BE2C (cell line): ENCODE measurements around the gene TNP1.

Experiments
- DNase-seq: peaks from one replicate; pipeline ENCODE4 v3.0.0-alpha.2; 2020
- H3K27me3 ChIP-seq: fragments of 250-450 bp; sonication (Bioruptor Pico); 2 replicates; pipeline ENCODE4 v1.5.1; 2020; ENCODE audit warnings: mild to moderate bottlenecking
- H3K36me3 ChIP-seq: fragments of 250-450 bp; sonication (Bioruptor Pico); 2 replicates; pipeline ENCODE4 v1.5.1; 2020; ENCODE audit warnings: mild to moderate bottlenecking
- H3K4me1 ChIP-seq: fragments of 250-450 bp; sonication (Bioruptor Pico); 2 replicates; pipeline ENCODE4 v1.5.1; 2020
- H3K4me3 ChIP-seq: 2 replicates; pipeline ENCODE4 v1.5.1; 2011; ENCODE audit warnings: low read depth, low read length
- H3K9me3 ChIP-seq: fragments of 250-450 bp; sonication (Bioruptor Pico); 2 replicates; pipeline ENCODE4 v1.5.1; 2020
- TF ChIP-seq, protein P1 (sequence below): IDR thresholded peaks from 2 replicates; pipeline ENCODE4 v1.5.1; 2012; ENCODE audit warnings: mild to moderate bottlenecking, low read depth, low read length

TNP1 gene

DNA sequence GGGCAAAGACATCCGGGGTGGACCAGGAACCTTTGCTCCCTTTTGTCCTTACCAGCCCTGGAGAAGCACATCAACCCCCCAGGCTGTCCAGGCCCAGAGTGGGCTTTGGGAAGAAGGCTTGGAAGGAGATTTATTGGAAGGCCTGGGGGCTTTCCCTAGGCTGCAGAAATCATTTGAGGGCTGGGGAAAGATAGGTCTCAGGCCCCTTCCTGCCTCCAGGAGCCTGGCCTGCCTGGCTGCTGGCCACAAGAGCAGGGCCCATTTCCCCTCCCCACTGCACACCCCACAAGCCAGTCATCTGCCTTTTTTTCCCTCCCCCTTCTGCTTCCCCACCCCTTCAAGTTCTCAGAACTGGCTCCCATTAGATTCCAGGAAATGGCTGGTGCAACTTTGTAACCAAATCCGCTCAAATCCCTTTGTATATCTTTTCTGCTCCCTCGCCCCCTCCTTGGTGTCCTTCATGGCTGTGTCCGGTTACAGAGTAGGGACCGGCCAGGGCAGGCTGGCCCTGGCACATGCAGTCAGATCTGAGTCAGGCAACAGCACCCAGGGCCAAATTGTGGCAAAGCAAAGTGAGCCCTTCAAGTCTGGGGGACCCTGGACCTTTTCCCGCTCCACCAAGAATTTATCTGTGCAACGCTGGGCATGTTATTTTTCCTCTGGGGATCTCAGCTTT lies 20.8 kb upstream of the TNP1 start:
- Histone ChIP-seq H3K4me1 (peaks cover 5% of the 10 kb centered on the region; the same call in 1 of the 2 replicates), H3K36me3 (no peaks in the 10 kb centered on the region), H3K27me3 (no peaks in the 10 kb centered on the region), H3K4me3 (no peak overlapping the region), H3K9me3 (no peaks in the 10 kb centered on the region)
- TF ChIP-seq, protein P1, sequence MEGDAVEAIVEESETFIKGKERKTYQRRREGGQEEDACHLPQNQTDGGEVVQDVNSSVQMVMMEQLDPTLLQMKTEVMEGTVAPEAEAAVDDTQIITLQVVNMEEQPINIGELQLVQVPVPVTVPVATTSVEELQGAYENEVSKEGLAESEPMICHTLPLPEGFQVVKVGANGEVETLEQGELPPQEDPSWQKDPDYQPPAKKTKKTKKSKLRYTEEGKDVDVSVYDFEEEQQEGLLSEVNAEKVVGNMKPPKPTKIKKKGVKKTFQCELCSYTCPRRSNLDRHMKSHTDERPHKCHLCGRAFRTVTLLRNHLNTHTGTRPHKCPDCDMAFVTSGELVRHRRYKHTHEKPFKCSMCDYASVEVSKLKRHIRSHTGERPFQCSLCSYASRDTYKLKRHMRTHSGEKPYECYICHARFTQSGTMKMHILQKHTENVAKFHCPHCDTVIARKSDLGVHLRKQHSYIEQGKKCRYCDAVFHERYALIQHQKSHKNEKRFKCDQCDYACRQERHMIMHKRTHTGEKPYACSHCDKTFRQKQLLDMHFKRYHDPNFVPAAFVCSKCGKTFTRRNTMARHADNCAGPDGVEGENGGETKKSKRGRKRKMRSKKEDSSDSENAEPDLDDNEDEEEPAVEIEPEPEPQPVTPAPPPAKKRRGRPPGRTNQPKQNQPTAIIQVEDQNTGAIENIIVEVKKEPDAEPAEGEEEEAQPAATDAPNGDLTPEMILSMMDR, result no peak
- no peak for DNase-seq

DNA sequence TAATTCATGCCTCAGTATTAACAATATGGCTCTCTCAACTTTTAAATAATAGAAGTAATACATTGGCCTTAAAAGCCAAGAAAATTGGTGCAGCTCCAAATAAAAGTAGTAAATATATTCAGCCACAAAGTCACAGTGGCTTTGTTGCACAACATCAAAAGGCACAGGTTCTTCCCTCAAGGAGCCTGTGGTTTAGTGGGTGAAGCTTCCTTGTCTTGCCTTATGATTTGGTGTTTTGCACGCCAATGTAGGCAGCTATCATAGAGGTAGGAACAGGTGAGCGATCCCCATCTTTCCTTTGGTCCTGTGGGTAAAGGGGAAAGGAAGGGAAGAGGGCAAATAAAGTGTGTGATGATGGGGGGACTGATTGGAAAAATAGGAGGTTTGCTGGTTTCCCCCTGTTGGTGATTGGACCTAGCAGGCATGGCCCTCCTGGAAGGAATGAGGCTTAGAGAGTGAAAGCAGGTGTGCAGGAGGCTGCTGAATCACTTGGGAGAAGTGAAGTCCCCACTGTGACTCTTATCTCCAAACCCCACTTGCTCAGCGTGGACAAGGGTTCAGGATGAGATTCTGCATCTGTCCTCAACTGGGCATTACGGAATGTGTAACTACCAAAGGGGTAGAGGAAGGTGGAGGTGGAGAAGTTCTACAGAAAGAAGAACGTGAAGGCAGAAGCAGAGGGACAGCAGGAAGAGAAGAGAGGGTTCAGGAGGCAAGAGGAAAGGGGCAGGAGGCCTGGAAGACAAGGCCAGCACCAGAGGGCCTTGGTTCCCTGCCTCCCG lies 20.1 kb upstream of the TNP1 start:
- H3K4me1 ChIP-seq, result peaks cover 5% of the 10 kb centered on the region; the same call in 1 of the 2 replicates
- TF ChIP-seq, protein P1, result no peak
- DNase-seq, result no peak
- no peaks in the 10 kb centered on the region for H3K36me3 ChIP-seq
- H3K27me3 ChIP-seq, result no peaks in the 10 kb centered on the region
- H3K9me3 ChIP-seq, result no peaks in the 10 kb centered on the region
- no peak overlapping the region for H3K4me3 ChIP-seq

DNA sequence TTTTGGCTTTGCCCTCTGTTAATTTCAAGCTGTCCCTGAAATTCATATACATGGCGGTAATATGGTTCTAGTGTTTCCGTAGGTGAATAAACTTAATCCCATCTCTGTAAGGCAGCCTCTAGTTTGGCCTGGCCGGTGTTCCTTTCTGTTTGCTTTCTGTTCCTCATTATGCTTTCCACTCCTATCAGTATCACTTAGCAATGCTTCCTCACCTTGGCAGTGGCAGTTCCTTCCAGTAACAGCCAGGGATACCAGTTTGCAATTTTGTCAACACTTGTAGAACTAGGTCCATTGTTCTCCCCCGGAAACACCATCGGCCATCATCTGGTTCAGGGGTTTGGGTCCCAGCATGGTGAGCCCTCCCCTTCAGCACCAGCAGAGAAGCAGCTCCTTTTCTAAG lies 18.2 kb upstream of the TNP1 start:
- H3K27me3 ChIP-seq, result no peaks in the 10 kb centered on the region
- H3K9me3 ChIP-seq, result no peaks in the 10 kb centered on the region
- no peak for DNase-seq
- TF ChIP-seq, protein P1, result no peak
- peaks cover 3% of the 10 kb centered on the region; the same call in 1 of the 2 replicates for H3K4me1 ChIP-seq
- no peak overlapping the region for H3K4me3 ChIP-seq
- H3K36me3 ChIP-seq, result no peaks in the 10 kb centered on the region

DNA sequence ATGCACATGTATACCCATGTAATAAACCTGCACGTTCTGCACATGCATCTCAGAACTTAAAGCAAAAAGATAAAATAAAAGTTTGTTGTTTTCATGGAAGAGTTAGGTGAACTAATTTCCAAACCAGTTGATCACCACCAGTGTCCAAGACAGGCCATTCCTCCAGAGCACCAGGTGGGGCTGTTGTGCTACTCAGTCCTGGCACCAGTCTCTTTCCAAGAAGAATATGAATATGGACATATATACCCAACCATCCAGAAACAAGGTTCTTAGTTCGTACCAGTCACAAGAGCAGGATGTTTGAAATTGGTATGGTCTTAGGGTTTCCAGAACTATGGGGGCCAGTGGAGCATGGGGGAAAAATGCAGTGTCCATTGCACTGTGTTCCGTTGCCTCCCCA lies 17.2 kb upstream of the TNP1 start:
- Histone ChIP-seq H3K4me3 (no peak overlapping the region), H3K4me1 (no peaks in the 10 kb centered on the region), H3K36me3 (no peaks in the 10 kb centered on the region), H3K9me3 (no peaks in the 10 kb centered on the region), H3K27me3 (no peaks in the 10 kb centered on the region)
- no peak for DNase-seq
- TF ChIP-seq, protein P1, result peak; percentile 51

DNA sequence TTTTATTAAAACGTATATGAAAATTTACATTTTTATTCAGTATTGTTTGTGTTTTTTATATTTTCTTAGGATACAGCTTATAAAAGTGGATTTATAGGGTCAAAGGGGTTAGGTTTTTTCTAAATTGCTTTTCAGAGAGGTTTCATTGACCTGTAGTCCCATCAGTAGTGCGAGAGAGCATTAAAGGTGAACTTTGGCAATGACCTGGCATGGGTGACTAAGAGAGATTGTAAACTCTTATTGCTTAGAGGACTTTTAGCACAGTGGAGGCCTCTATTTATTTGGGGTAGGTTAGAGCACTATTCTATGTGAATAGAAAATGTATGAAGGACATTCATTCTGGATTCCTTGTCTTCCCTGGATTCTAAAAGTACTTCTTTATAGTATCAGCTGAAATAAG lies 16.0 kb upstream of the TNP1 start:
- Histone ChIP-seq H3K36me3 (no peaks in the 10 kb centered on the region), H3K27me3 (no peaks in the 10 kb centered on the region), H3K4me1 (no peaks in the 10 kb centered on the region), H3K9me3 (no peaks in the 10 kb centered on the region), H3K4me3 (no peak overlapping the region)
- TF ChIP-seq, protein P1, result no peak
- no peak for DNase-seq

DNA sequence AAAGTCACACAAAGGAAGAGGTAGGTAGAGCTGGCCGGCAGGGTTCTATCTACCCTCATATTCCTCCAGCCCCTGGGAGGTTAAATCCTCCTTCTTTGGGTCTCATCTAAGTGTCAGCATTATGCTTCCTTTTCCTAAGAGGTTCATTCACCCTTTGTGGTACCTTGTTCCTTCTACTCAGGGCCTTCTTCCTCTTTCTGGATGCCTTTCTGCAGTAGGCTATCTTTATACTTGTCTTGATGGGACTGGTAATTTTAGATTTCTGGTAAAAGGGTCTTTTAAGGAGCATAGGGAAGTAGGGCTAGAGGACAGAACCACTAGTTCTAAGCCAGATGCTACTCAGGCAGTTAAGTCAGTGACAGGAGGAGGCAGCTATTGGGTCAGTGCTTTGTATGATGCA lies 13.7 kb upstream of the TNP1 start:
- TF ChIP-seq, protein P1, result no peak
- Histone ChIP-seq H3K36me3 (no peaks in the 10 kb centered on the region), H3K9me3 (no peaks in the 10 kb centered on the region), H3K4me3 (no peak overlapping the region), H3K27me3 (no peaks in the 10 kb centered on the region), H3K4me1 (no peaks in the 10 kb centered on the region)
- DNase-seq, result no peak
